ENCODE data around the gene PGS1. TPM values are rescaled to one million over a fixed set of nuclear protein-coding genes. Genes with fewer than 3 reads are reported as not detected.

PGS1 gene
- total RNA-seq, 1 experiment from 2014 or later = 47.3 TPM

Other genes starting within 250 kb of the PGS1 start
- gene TMC6, start 249.9 kb upstream of the PGS1 start, total RNA-seq (2014; rRNA removed; shearing (Covaris generic); ENCODE audit: low replicate concordance) = 0.32 and 2.1 TPM in 2 replicates
- gene TMC8, start 247.9 kb upstream of the PGS1 start, total RNA-seq (2014; rRNA removed; shearing (Covaris generic); ENCODE audit: low replicate concordance) = not detected in 2 replicates
- not detected in 2 replicates for gene C17orf99, start 232.3 kb upstream of the PGS1 start, total RNA-seq (2014; rRNA removed; shearing (Covaris generic); ENCODE audit: low replicate concordance)
- gene SYNGR2, start 210.1 kb upstream of the PGS1 start, total RNA-seq (2014; rRNA removed; shearing (Covaris generic); ENCODE audit: low replicate concordance) = 41.3 and 73.2 TPM in 2 replicates
- gene TK1, start 191.6 kb upstream of the PGS1 start, total RNA-seq (2014; rRNA removed; shearing (Covaris generic); ENCODE audit: low replicate concordance) = 147 and 288 TPM in 2 replicates
- gene AFMID, start 191.3 kb upstream of the PGS1 start, total RNA-seq (2014; rRNA removed; shearing (Covaris generic); ENCODE audit: low replicate concordance) = 49.6 and 74.8 TPM in 2 replicates
- 188 and 218 TPM in 2 replicates for gene BIRC5, start 164.4 kb upstream of the PGS1 start, total RNA-seq (2014; rRNA removed; shearing (Covaris generic); ENCODE audit: low replicate concordance)
- gene TMEM235, start 147.0 kb upstream of the PGS1 start, total RNA-seq (2014; rRNA removed; shearing (Covaris generic); ENCODE audit: low replicate concordance) = not detected in 2 replicates
- 23.4 and 32.9 TPM in 2 replicates for gene SOCS3, start 18.6 kb upstream of the PGS1 start, total RNA-seq (2014; rRNA removed; shearing (Covaris generic); ENCODE audit: low replicate concordance)
- not detected in 2 replicates for gene DNAH17, start 198.7 kb downstream of the PGS1 start, total RNA-seq (2014; rRNA removed; shearing (Covaris generic); ENCODE audit: low replicate concordance)